NCI-H1930 (cell line): ENCODE results near the gene ABCA3.
A peak's percentile ranks its signal among the peaks of the same experiment; 100 is the strongest.
"Not testable (repeated sequence)": the region's sequence is repeated elsewhere in the genome, so short reads cannot be mapped to it uniquely, and the experiment has no call there.

Experiments used
- DNase-seq, 2 experiments: peaks; one replicate each; lab custom pipeline; 2025; lab: John Stamatoyannopoulos, UW

Gene ABCA3

GRCh38 chr16:2253293-2253692, 87.2 kb downstream of the ABCA3 start:
- no peak for DNase-seq

DNA sequence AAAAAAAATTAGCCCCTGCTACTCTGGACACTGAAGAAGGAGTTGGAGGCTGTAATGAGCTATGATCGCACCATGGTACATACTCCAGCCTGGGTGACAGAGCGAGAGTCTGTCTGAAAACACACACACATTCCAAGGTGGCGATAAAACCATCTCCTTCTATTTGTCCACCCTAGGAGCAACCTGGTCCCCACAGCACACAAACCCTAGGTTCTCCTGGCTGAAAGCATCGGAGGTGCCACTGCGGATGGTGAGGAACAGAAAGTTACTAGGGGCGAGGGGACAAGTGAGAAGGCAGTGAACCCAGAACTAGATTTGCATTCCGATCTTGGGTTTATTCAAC, 87.8 kb downstream of the ABCA3 start:
- DNase-seq = no peak

GRCh38 chr16:2251296-2252111, 89.0 kb downstream of the ABCA3 start, which contains the start of gene ECI1:
TSS of gene ECI1 (minus strand) at chr16:2251587. CDS start at chr16:2251566, 21 bp downstream.
- DNase-seq = peak; percentile 93 to 96

GRCh38 chr16:2250652-2251295, 89.8 kb downstream of the ABCA3 start:
- DNase-seq = no peak

DNA sequence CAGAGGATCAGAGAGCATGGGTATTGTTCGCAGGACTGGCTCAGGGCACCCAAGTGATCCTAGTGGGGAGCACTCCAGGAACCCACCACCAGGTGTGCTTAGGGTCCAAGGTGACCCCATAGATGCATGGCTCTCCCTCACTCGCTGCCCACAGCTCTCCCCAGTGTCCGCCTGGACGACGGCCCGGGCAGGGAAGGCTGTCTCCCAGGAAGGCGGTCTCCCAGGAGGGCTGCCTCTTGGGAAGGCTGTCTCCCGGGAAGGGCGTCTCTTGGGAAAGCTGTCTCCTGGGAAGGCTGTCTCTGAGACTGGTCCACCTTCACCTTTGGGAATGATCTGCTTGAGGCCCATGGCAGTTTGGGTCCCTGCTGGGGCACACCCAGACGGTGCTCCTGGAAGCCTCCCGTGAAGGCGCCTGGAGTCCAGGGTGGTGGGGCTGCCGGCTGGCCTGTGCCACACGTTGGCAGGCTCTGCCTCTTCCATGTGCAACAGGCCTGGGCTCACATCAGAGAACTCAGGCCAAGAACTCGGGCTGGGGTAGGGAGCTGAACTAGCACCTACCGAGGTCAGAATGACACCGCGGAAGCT, 94.1 kb downstream of the ABCA3 start:
- DNase-seq = no peak

DNA sequence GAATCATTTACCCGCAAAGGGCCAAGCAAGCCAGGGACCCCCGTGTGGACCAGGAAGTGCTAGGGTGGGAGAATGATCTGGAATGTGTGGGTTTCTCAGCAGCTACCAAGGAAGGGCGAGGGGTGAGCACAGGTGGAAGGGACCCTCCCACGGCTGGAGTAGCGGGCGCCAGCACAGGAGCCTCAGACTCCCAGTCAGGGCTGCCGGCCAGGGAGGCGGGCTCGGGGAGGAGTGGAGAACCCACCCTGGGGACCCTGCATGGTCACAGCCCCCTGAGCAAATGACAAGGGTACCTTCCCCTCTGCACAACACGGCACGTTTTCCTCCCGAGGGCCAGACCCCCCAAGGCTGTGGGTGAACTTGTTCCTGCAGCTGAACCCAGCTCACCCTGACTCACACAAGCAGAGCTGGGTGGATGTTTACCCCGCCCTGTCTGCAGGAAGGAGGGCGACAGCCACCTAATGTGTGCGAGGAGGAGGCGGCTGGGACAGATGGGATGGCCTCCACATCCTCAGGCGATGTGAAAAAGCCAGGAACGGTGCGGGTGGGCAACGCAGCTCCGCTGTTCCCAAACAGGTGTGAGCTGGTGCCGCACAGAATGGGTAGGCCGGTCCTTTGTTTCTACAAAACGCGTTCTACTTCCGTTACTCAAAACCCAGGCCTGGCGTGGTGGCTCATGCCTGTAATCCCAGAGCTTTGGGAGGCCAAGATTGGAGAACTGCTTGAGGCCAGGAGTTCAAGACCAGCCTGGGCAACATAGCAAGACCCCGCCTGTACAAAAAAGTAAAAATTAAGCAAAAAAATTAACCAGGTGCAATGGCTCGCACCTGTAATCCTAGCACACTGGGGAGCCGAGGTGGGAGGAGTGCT, 95.4 kb downstream of the ABCA3 start:
- no peak for DNase-seq

GRCh38 chr16:2244301-2244700, 96.2 kb downstream of the ABCA3 start:
- peak in 1 of 2 experiments; percentile 29 for DNase-seq

DNA sequence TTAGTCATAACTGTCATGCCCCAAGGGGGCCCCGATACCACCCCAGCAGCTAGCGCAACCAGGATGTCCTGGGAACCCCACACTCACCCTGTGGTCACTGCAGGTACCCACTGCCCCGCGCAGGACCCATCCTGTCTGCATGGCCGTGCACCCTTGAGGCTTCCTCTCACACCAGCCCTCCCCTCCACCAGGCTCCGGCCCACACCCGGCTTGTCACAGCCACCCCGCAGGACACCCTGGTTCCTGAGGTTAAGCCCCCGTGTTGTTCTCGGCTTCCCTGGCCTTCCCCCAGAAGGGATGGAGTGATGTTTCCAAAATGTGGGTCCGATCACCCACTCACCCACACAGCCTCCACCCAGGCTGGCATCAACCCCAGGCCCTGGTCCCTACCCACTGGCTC, 96.7 kb downstream of the ABCA3 start:
- DNase-seq = no peak

DNA sequence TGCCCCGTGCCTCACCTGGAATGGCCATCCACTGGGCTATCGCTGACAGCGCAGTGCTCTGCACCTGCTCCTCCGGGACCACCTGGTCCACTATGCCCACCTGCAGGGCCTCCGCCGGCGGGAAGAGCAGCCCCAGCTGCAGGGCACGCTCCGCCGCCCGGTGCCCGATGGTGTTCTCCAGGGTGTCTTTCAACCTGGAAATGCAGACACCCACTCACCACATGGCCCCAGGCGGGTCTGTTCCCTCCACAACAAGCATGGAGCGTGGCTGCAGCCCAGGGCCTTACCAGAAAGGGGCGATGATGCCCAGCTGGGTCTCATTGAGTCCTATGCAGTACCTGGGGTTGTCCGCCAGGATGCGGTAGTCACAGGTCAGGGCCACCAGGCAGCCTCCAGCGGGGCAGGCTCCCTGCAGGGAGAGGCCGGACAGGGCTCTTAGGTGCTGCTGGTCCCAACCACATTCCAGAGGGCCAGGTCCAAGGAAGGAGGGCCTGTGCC, 97.4 kb downstream of the ABCA3 start:
- DNase-seq = no peak

DNA sequence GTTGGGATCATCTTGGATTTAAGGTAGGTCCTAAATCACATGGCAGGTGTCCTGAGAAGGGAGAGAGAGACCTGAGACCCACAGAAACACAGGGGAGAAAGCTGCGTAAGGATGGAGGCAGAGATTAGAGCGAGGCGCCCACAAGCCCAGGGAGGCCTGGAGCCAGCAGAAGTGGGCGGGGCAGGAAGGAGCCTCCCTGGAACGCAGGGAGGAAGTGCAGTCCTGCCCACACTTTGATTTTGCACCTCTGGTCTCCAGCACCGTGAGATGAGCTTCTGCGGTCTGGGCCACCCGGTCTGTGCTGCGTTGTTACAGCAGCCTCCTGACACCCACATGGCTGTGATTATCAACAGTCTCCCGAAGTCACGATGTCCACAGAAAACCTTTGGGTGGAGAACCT, 97.9 kb downstream of the ABCA3 start:
- DNase-seq = no peak

DNA sequence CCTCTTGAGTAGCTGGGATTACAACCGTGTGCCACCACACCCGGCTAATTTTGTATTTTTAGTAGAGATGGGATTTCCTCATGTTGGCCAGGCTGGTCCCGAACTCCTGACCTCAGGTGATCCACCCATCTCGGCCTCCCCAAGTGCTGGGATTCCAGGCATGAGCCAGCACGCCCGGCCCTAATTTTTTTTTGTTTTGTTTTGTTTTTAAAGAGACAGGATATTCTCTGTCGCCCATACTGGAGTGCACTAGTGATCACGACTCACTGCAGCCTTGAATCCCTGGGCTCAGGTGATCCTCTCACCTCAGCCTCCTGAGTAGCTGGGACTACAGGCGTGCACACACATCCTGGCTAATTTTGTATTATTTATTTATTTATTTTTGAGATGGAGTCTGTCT, 100.2 kb downstream of the ABCA3 start:
- DNase-seq = not testable (repeated sequence)

GRCh38 chr16:2238838-2239675, 101.5 kb downstream of the ABCA3 start:
- DNase-seq = no peak

- no peak for DNase-seq
Measured at GRCh38 chr16:2238150-2238837, 102.2 kb downstream of the ABCA3 start.

- no peak for DNase-seq
Measured at GRCh38 chr16:2237493-2238149, 102.9 kb downstream of the ABCA3 start.

DNA sequence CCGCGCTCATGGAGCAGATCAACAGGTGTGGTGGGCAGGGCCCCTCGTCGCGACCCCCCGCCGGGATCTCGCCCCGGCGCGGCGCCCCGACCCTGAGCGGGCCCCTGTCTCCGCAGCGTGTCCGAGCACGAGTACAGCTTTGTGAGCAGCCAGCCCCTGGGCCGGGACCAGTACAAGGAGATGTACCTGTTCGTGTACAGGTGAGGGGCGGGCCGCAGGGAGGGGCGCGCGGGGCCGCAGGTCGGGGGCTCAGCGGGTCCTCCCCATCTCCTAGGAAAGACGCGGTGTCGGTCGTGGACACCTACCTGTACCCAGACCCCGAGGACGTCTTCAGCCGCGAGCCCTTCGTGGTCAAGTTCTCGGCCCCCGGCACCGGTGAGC, 103.4 kb downstream of the ABCA3 start:
- no peak for DNase-seq

GRCh38 chr16:2236337-2237101, 104.0 kb downstream of the ABCA3 start, which contains the start of gene DNASE1L2:
TSS of gene DNASE1L2 (plus strand) at chr16:2236444. CDS start at chr16:2236817, 373 bp downstream.
- no peak for DNase-seq

- no peak for DNase-seq
Measured at GRCh38 chr16:2235695-2236336, 104.7 kb downstream of the ABCA3 start.

DNA sequence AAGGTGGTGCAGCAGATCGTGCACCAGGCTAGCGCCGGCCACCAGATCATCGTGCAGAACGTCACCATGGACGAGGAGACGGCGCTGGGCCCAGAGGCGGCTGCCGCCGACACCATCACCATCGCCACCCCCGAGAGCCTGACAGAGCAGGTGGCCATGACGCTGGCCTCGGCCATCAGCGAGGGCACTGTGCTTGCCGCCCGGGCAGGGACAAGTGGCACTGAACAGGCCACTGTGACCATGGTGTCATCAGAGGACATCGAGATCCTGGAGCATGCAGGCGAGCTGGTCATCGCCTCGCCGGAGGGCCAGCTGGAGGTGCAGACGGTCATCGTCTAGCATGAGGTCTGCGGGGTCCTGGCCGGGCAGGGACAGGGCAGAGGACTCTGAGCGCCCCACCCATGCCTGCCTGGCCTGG, 105.3 kb downstream of the ABCA3 start:
- DNase-seq = no peak

DNA sequence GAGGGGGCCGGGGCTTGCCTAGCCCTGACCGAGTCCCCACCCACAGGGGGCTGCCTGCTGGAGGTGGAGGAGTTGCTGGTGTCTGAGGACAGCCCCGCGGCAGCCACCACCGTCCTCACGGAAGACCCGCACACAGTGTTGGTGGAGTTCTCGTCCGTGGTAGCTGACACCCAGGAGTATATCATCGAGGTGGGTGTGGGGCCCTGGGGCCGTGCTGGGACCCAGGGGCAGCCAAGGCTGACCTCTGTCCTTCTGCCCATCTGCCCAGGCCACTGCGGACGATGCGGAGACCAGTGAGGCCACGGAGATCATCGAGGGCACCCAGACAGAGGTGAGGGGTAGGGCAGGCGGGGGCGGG, 105.7 kb downstream of the ABCA3 start:
- DNase-seq = no peak
